HEK293T (cell line): Measurements from ENCODE around the gene NBL1.

Source experiments
- CTCF ChIA-PET: fragments of 350-600 bp; formaldehyde crosslinking; extraction: SDS; loops from one replicate; lab custom pipeline; 2021; ENCODE audit warnings: antibody characterized with exemption, inconsistent platforms; lab: Yijun Ruan, JAX
- POLR2A ChIA-PET: fragments of 350-600 bp; formaldehyde crosslinking; extraction: SDS; loops from one replicate; lab custom pipeline; 2020; ENCODE audit warnings: antibody characterized with exemption, inconsistent platforms; lab: Yijun Ruan, JAX
- DNase-seq: peaks from one replicate; pipeline ENCODE4 v3.0.0; 2012; ENCODE audit warnings: mixed read lengths; ENCODE audit errors: extremely low spot score
- ARNT ChIP-seq: fragments of 450-650 bp; IDR thresholded peaks from 2 replicates; pipeline ENCODE4 v1.6.1; 2017; ENCODE audit warnings: mild to moderate bottlenecking
- BHLHE40 ChIP-seq: fragments of 450-650 bp; IDR thresholded peaks from 2 replicates; pipeline ENCODE4 v1.6.1; 2016; ENCODE audit warnings: mild to moderate bottlenecking, moderate library complexity, borderline replicate concordance
- CTBP1 ChIP-seq: fragments of 450-650 bp; IDR thresholded peaks from 2 replicates; pipeline ENCODE4 v1.6.1; 2016; ENCODE audit warnings: borderline replicate concordance
- ELF4 ChIP-seq: fragments of 450-650 bp; IDR thresholded peaks from 2 replicates; pipeline ENCODE4 v1.6.1; 2017; ENCODE audit warnings: antibody characterized with exemption
- FOXA1 ChIP-seq: fragments of 450-650 bp; IDR thresholded peaks from 2 replicates; pipeline ENCODE4 v1.6.1; 2016; ENCODE audit warnings: mild to moderate bottlenecking
- FOXK2 ChIP-seq: fragments of 450-650 bp; IDR thresholded peaks from 2 replicates; pipeline ENCODE4 v1.6.1; 2016; ENCODE audit warnings: mild to moderate bottlenecking
- FOXM1 ChIP-seq: fragments of 450-650 bp; IDR thresholded peaks from 2 replicates; pipeline ENCODE4 v1.6.1; 2017; ENCODE audit warnings: mild to moderate bottlenecking, borderline replicate concordance
- HDGF ChIP-seq: fragments of 450-650 bp; IDR thresholded peaks from 2 replicates; pipeline ENCODE4 v1.6.1; 2017; ENCODE audit warnings: antibody characterized with exemption, borderline replicate concordance
- L3MBTL2 ChIP-seq: fragments of 450-650 bp; conservative IDR thresholded peaks from 2 replicates; pipeline ENCODE4 v1.6.1; 2016; ENCODE audit warnings: mild to moderate bottlenecking
- LEF1 ChIP-seq: fragments of 450-650 bp; IDR thresholded peaks from 2 replicates; pipeline ENCODE4 v1.6.1; 2017; ENCODE audit warnings: mild to moderate bottlenecking, borderline replicate concordance
- NFRKB ChIP-seq: fragments of 450-650 bp; IDR thresholded peaks from 2 replicates; pipeline ENCODE4 v1.6.1; 2016; ENCODE audit warnings: mild to moderate bottlenecking, moderate library complexity
- PKNOX1 ChIP-seq: fragments of 450-650 bp; IDR thresholded peaks from 2 replicates; pipeline ENCODE4 v1.6.1; 2016
- SP1 ChIP-seq: fragments of 450-650 bp; IDR thresholded peaks from 2 replicates; pipeline ENCODE4 v1.6.1; 2017
- SUZ12 ChIP-seq: fragments of 450-650 bp; IDR thresholded peaks from 2 replicates; pipeline ENCODE4 v1.6.1; 2016; ENCODE audit warnings: mild to moderate bottlenecking
- TARDBP ChIP-seq: fragments of 450-650 bp; IDR thresholded peaks from 2 replicates; pipeline ENCODE4 v1.6.1; 2016
- ZNF384 ChIP-seq: fragments of 450-650 bp; IDR thresholded peaks from 2 replicates; pipeline ENCODE4 v1.6.1; 2016

Gene NBL1

GRCh38 chr1:19656134-19656779, 12.1 kb downstream of the NBL1 start:
- ChIA-PET POLR2A (no interaction called here), CTCF (no interaction called here)
- TF ChIP-seq HDGF (no peak), CTBP1 (no peak), LEF1 (no peak), FOXA1 (no peak), SP1 (no peak), FOXM1 (no peak), ARNT (no peak), L3MBTL2 (no peak), ELF4 (no peak), PKNOX1 (no peak)
- DNase-seq = no peak

GRCh38 chr1:19656780-19657466, 12.8 kb downstream of the NBL1 start:
- no peak for TF ChIP-seq FOXA1
- no peak for TF ChIP-seq SP1
- TF ChIP-seq CTBP1 = no peak
- no peak for TF ChIP-seq BHLHE40
- TF ChIP-seq LEF1 = no peak
- no peak for DNase-seq
- CTCF ChIA-PET = no interaction called here
- POLR2A ChIA-PET = interaction anchor here (0.6 kb wide), 1 partner anchor 74 kb away, joined by 4 read pairs; no protein-coding TSS in a partner anchor

- TF ChIP-seq TARDBP (no peak), LEF1 (no peak), NFRKB (no peak), SUZ12 (no peak), FOXM1 (no peak), CTBP1 (no peak), PKNOX1 (no peak), ARNT (no peak), SP1 (no peak), FOXA1 (no peak), L3MBTL2 (no peak), ZNF384 (no peak), BHLHE40 (no peak), ELF4 (no peak), FOXK2 (no peak), HDGF (no peak)
- ChIA-PET POLR2A (interaction anchor here (0.6 kb wide), 1 partner anchor 74 kb away, joined by 4 read pairs; no protein-coding TSS in a partner anchor), CTCF (no interaction called here)
- no peak for DNase-seq
Observed at GRCh38 chr1:19657511-19657910, 13.4 kb downstream of the NBL1 start.

GRCh38 chr1:19658186-19658585, 14.1 kb downstream of the NBL1 start:
- DNase-seq = no peak
- CTCF ChIA-PET = no interaction called here
- no peak for TF ChIP-seq HDGF
- no peak for TF ChIP-seq NFRKB
- no peak for TF ChIP-seq LEF1
- TF ChIP-seq FOXM1 = no peak
- no peak for TF ChIP-seq PKNOX1
- TF ChIP-seq ELF4 = no peak
- no peak for TF ChIP-seq ARNT
- TF ChIP-seq CTBP1 = no peak
- TF ChIP-seq ZNF384 = no peak
- TF ChIP-seq SUZ12 = no peak
- POLR2A ChIA-PET = no interaction called here

GRCh38 chr1:19661721-19662228, 17.7 kb downstream of the NBL1 start:
- no peak for DNase-seq
- POLR2A ChIA-PET = interaction anchor here (1.6 kb wide), 1 partner anchor 43 kb away, joined by 6 read pairs; no protein-coding TSS in a partner anchor
- no peak for TF ChIP-seq CTBP1
- peak; percentile 91 for TF ChIP-seq ZNF384
- CTCF ChIA-PET = interaction anchor here (0.6 to 4.4 kb wide), 22 partner anchors 8 to 509 kb away, joined by 3 to 53 read pairs (median 3); no protein-coding TSS in a partner anchor

GRCh38 chr1:19662313-19662712, 18.2 kb downstream of the NBL1 start:
- POLR2A ChIA-PET = interaction anchor here (1.6 kb wide), 1 partner anchor 42 kb away, joined by 6 read pairs; no protein-coding TSS in a partner anchor

More at GRCh38 chr1:19662313-19662712, 18.2 kb downstream of the NBL1 start:
- DNase-seq = no peak
- no peak for TF ChIP-seq SUZ12
- no peak for TF ChIP-seq ZNF384
- no peak for TF ChIP-seq HDGF
- no peak for TF ChIP-seq L3MBTL2
- TF ChIP-seq PKNOX1 = no peak
- no peak for TF ChIP-seq CTBP1
- no peak for TF ChIP-seq ARNT
- no peak for TF ChIP-seq ELF4
- TF ChIP-seq LEF1 = no peak
- TF ChIP-seq FOXA1 = no peak
- no peak for TF ChIP-seq BHLHE40
- TF ChIP-seq TARDBP = no peak
- TF ChIP-seq NFRKB = no peak
- TF ChIP-seq SP1 = no peak
- no peak for TF ChIP-seq FOXM1
- no peak for TF ChIP-seq FOXK2
- CTCF ChIA-PET = interaction anchor here (0.6 to 4.4 kb wide), 18 partner anchors 8 to 509 kb away, joined by 3 to 53 read pairs (median 4); no protein-coding TSS in a partner anchor
